Mucosa of rectum (tissue), 2 donors: ENCODE measurements around the gene RBM46.

Experiments
- H3K27ac ChIP-seq, 2 donors: one replicate each; pipeline ENCODE4 v1.7.0; 2013; ENCODE audit warnings: inconsistent platforms in 2 of 2, low read depth in 2 of 2, low read length in 2 of 2
- H3K27me3 ChIP-seq, 2 donors: one replicate each; pipeline ENCODE4 v1.7.0; 2013; ENCODE audit warnings: low read length in 2 of 2; ENCODE audit not compliant: control insufficient read depth in 2 of 2, insufficient read depth in 2 of 2
- H3K36me3 ChIP-seq, 2 donors: one replicate each; pipeline ENCODE4 v1.7.0; 2013; ENCODE audit warnings: low read length in 2 of 2; ENCODE audit not compliant: control insufficient read depth in 2 of 2, insufficient read depth in 2 of 2
- H3K4me1 ChIP-seq, 2 donors: one replicate each; pipeline ENCODE4 v1.7.0; 2013; ENCODE audit warnings: low read length in 2 of 2, mild to moderate bottlenecking in 1 of 2; ENCODE audit not compliant: control insufficient read depth in 2 of 2, insufficient read depth in 2 of 2
- H3K4me3 ChIP-seq, 2 donors: one replicate each; pipeline ENCODE4 v1.7.0; 2013; ENCODE audit warnings: low read length in 2 of 2
- H3K9ac ChIP-seq, 2 donors: one replicate each; pipeline ENCODE4 v1.7.0; 2013; ENCODE audit warnings: low read length in 2 of 2, low read depth in 1 of 2, mild to moderate bottlenecking in 1 of 2
- H3K9me3 ChIP-seq, 2 donors: one replicate each; pipeline ENCODE4 v1.7.0; 2013; ENCODE audit warnings: low read length in 2 of 2; ENCODE audit not compliant: control insufficient read depth in 2 of 2
- donor health status: healthy.
- donor health status: Normal muscosa, but diverticular disease.

Gene RBM46

DNA sequence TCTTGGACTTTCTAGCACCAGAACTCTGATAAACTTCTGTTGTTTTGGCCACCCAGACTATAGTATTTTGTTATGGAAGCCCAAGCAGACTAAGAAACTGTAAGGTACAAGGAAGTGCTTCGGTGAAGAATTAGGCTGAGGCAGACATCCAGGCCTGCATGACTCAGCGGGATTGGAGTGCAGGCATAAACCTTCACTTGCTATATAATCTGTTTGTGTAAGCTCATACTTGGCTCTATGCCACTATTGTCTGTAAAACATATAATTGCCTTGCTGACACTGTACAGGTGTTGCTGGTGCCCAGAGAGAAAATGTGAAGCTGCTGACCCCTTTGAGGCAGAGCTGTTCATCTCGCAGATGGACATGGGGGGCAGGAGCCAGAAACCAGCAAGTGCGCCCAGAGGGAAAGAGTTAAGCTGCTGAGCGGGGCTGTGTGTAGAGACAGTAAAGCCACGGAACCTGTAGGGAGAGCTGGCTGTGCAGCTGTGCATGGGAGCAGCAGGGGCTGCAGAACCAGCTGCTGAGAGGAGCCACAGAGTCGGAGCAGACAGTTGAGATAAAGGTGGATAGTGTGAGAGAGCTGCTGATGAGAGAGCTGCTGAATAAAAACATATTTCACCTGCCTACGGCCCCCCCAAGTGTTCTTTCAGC lies 96.2 kb downstream of the RBM46 start:
- H3K4me3 ChIP-seq = no peak overlapping the region
- H3K36me3 ChIP-seq = no peaks in the 10 kb centered on the region
- no peak overlapping the region for H3K27ac ChIP-seq
- H3K9ac ChIP-seq = no peak overlapping the region
- H3K27me3 ChIP-seq = no peaks in the 10 kb centered on the region
- no peaks in the 10 kb centered on the region for H3K9me3 ChIP-seq
- no peaks in the 10 kb centered on the region for H3K4me1 ChIP-seq
